HepG2 (cell line): Measurements from ENCODE around the gene ZNF653. TPM values are rescaled to one million over a fixed set of nuclear protein-coding genes. Genes with fewer than 3 reads are reported as not detected.

Experiments
- RXRB ChIP-seq: IDR thresholded peaks from 2 replicates; pipeline ENCODE4 v1.6.1; 2016; ENCODE audit warnings: borderline replicate concordance, missing genetic modification reagents, missing compliant biosample characterization
- SALL1 ChIP-seq: sonication (generic); formaldehyde crosslinking; IDR thresholded peaks from 2 replicates; pipeline ENCODE4 v1.8.0; 2022; ENCODE audit warnings: mild to moderate bottlenecking, missing genetic modification reagents
- TSC22D2 ChIP-seq: sonication (generic); formaldehyde crosslinking; IDR thresholded peaks from 2 replicates; pipeline ENCODE4 v1.5.1; 2020; ENCODE audit warnings: missing genetic modification reagents, mild to moderate bottlenecking, borderline replicate concordance
- ZBTB21 ChIP-seq: sonication (generic); formaldehyde crosslinking; IDR thresholded peaks from 2 replicates; pipeline ENCODE4 v1.4.0; 2020; ENCODE audit warnings: missing genetic modification reagents
- ZFP36L2 ChIP-seq: sonication (generic); formaldehyde crosslinking; IDR thresholded peaks from 2 replicates; pipeline ENCODE4 v1.4.0; 2020; ENCODE audit warnings: missing genetic modification reagents
- ZIK1 ChIP-seq: sonication (generic); formaldehyde crosslinking; IDR thresholded peaks from 2 replicates; pipeline ENCODE4 v1.5.0; 2020; ENCODE audit warnings: mild to moderate bottlenecking, low read depth, missing genetic modification reagents, borderline replicate concordance
- ZNF234 ChIP-seq: sonication (generic); formaldehyde crosslinking; conservative IDR thresholded peaks from 2 replicates; pipeline ENCODE4 v1.5.1; 2020; ENCODE audit warnings: mild to moderate bottlenecking, missing genetic modification reagents
- ZNF260 ChIP-seq: sonication (generic); formaldehyde crosslinking; IDR thresholded peaks from 2 replicates; pipeline ENCODE4 v1.4.0; 2020; ENCODE audit warnings: missing genetic modification reagents, low read depth, mild to moderate bottlenecking, borderline replicate concordance
- ZNF660 ChIP-seq: sonication (generic); formaldehyde crosslinking; IDR thresholded peaks from 2 replicates; pipeline ENCODE4 v1.5.1; 2020; ENCODE audit warnings: mild to moderate bottlenecking, low read depth, missing genetic modification reagents, borderline replicate concordance
- ZNF773 ChIP-seq: sonication (generic); formaldehyde crosslinking; IDR thresholded peaks from 2 replicates; pipeline ENCODE4 v1.4.0; 2020; ENCODE audit warnings: missing genetic modification reagents, borderline replicate concordance
- ZNF790 ChIP-seq: sonication (generic); formaldehyde crosslinking; IDR thresholded peaks from 2 replicates; pipeline ENCODE4 v1.8.0; 2022; ENCODE audit warnings: missing genetic modification reagents, mild to moderate bottlenecking, borderline replicate concordance
- polyA plus RNA-seq, 8 experiments: library from polyadenylated mRNA; depleted of rRNA in 3 of 8; stranded (reverse) in 7 of 8; unstranded in 1 of 8; fragments of >200 nt; fragmentation: Illumina TruSeq in 4 of 8; extraction: Trizol in 4 of 8; gene quantifications; 2 replicates each; pipeline versions ENCODE4 v1.2.1 to v1.2.3, GENCODE V29; 2011 to 2016; ENCODE audit warnings: low read depth in 4 of 8, missing spikeins in 1 of 8, mixed read lengths in 1 of 8; ENCODE audit not compliant: insufficient read depth in 1 of 8
- total RNA-seq, 5 experiments: library from RNA; depleted of rRNA; stranded (reverse); fragments of >200 nt; fragmentation: Illumina TruSeq; extraction: Trizol; gene quantifications; 2 replicates each; pipeline ENCODE4 v1.2.3, GENCODE V29; 2016; ENCODE audit warnings: low read depth in 1 of 5
- TF ChIP-seq, protein P1 (sequence below): IDR thresholded peaks from 2 replicates; pipeline ENCODE4 v1.6.1; 2012; ENCODE audit warnings: low read length, improper control_type of control experiment
- TF ChIP-seq, protein P2 (sequence below): sonication (generic); formaldehyde crosslinking; IDR thresholded peaks from 2 replicates; pipeline ENCODE4 v1.5.1; 2020; ENCODE audit warnings: mild to moderate bottlenecking, missing genetic modification reagents, borderline replicate concordance

Gene ZNF653
- total and polyA plus RNA-seq, 2 of the 13 experiments (the other 11 are each of a cell fraction or from before 2014, with no cell fraction given): 4.7 to 7.1 TPM

DNA sequence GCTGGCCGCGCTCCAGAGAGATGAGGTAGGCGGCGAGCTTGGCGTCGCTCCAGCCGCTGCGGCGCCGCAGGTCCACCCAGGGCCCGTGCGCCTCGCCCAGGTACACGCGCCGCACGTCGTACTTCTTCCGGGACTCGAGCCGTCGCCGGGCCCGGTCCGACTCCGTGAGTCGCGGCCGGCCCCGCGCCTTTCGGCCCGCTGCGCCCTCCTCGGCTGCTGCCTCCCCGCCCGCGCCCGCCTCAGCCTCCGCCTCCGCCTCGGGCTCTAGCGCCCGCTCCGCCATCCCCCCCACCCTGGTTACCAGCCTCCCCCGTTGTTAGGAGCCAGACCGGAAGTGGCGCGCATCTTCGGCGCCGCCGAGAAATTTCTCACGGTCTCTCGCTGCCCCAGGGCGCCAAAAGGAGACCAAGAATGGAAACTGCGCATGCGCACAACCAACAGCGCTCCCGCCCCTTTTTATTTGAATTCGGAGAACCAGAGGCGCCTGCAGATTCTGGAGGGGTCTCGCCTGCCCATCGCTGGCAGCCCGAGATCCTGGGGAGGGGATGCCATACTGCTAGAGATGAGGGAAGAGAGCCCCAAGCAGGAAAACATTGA lies at the start of gene ZNF653 (continued):
- TF ChIP-seq, protein P1, sequence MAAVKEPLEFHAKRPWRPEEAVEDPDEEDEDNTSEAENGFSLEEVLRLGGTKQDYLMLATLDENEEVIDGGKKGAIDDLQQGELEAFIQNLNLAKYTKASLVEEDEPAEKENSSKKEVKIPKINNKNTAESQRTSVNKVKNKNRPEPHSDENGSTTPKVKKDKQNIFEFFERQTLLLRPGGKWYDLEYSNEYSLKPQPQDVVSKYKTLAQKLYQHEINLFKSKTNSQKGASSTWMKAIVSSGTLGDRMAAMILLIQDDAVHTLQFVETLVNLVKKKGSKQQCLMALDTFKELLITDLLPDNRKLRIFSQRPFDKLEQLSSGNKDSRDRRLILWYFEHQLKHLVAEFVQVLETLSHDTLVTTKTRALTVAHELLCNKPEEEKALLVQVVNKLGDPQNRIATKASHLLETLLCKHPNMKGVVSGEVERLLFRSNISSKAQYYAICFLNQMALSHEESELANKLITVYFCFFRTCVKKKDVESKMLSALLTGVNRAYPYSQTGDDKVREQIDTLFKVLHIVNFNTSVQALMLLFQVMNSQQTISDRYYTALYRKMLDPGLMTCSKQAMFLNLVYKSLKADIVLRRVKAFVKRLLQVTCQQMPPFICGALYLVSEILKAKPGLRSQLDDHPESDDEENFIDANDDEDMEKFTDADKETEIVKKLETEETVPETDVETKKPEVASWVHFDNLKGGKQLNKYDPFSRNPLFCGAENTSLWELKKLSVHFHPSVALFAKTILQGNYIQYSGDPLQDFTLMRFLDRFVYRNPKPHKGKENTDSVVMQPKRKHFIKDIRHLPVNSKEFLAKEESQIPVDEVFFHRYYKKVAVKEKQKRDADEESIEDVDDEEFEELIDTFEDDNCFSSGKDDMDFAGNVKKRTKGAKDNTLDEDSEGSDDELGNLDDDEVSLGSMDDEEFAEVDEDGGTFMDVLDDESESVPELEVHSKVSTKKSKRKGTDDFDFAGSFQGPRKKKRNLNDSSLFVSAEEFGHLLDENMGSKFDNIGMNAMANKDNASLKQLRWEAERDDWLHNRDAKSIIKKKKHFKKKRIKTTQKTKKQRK: no peak
- TF ChIP-seq ZNF234 (CRISPR knock-in tag) (0 out of 2 replicates have a peak, but pooled peaks have one; percentile 25), TSC22D2 (CRISPR knock-in tag) (no peak), ZIK1 (no peak), SALL1 (CRISPR knock-in tag) (peak; percentile 51), RXRB (CRISPR knock-in tag) (no peak), ZNF790 (CRISPR knock-in tag) (no peak), ZNF773 (CRISPR knock-in tag) (no peak), ZNF260 (CRISPR knock-in tag) (no peak), ZNF660 (no peak), ZFP36L2 (CRISPR knock-in tag) (no peak), ZBTB21 (CRISPR knock-in tag) (no peak)
- TF ChIP-seq, protein P2, sequence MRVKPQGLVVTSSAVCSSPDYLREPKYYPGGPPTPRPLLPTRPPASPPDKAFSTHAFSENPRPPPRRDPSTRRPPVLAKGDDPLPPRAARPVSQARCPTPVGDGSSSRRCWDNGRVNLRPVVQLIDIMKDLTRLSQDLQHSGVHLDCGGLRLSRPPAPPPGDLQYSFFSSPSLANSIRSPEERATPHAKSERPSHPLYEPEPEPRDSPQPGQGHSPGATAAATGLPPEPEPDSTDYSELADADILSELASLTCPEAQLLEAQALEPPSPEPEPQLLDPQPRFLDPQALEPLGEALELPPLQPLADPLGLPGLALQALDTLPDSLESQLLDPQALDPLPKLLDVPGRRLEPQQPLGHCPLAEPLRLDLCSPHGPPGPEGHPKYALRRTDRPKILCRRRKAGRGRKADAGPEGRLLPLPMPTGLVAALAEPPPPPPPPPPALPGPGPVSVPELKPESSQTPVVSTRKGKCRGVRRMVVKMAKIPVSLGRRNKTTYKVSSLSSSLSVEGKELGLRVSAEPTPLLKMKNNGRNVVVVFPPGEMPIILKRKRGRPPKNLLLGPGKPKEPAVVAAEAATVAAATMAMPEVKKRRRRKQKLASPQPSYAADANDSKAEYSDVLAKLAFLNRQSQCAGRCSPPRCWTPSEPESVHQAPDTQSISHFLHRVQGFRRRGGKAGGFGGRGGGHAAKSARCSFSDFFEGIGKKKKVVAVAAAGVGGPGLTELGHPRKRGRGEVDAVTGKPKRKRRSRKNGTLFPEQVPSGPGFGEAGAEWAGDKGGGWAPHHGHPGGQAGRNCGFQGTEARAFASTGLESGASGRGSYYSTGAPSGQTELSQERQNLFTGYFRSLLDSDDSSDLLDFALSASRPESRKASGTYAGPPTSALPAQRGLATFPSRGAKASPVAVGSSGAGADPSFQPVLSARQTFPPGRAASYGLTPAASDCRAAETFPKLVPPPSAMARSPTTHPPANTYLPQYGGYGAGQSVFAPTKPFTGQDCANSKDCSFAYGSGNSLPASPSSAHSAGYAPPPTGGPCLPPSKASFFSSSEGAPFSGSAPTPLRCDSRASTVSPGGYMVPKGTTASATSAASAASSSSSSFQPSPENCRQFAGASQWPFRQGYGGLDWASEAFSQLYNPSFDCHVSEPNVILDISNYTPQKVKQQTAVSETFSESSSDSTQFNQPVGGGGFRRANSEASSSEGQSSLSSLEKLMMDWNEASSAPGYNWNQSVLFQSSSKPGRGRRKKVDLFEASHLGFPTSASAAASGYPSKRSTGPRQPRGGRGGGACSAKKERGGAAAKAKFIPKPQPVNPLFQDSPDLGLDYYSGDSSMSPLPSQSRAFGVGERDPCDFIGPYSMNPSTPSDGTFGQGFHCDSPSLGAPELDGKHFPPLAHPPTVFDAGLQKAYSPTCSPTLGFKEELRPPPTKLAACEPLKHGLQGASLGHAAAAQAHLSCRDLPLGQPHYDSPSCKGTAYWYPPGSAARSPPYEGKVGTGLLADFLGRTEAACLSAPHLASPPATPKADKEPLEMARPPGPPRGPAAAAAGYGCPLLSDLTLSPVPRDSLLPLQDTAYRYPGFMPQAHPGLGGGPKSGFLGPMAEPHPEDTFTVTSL (CRISPR knock-in tag): no peak
